ENCODE data around the gene ANO6.

The ANO6 gene

GRCh38 chr12:45343269-45344051 lies 127.6 kb downstream of the ANO6 start:
- no peak for TF ChIP-seq CTCF (IDR thresholded peaks at IDR 0.05; ENCODE audit: insufficient read depth, low read length, poor library complexity, severe bottlenecking)
- Histone ChIP-seq H3K27me3 (replicated peaks; ENCODE audit: control insufficient read depth, insufficient read depth, low read length) (no peaks in the 10 kb centered on the region), H3K36me3 (ENCODE audit: control insufficient read depth, insufficient read depth, low read length) (peaks cover 2% of the 10 kb centered on the region), H3K4me3 (replicated peaks; ENCODE audit: low read depth, low read length) (no peak overlapping the region)
- no peak for DNase-seq (ENCODE audit: extremely low read depth, insufficient read length)

- Histone ChIP-seq H3K4me3 (replicated peaks; ENCODE audit: low read depth, low read length) (no peak overlapping the region), H3K36me3 (ENCODE audit: control insufficient read depth, insufficient read depth, low read length) (peaks cover 4% of the 10 kb centered on the region), H3K27me3 (replicated peaks; ENCODE audit: control insufficient read depth, insufficient read depth, low read length) (no peaks in the 10 kb centered on the region)
- no peak for TF ChIP-seq CTCF (IDR thresholded peaks at IDR 0.05; ENCODE audit: insufficient read depth, low read length, poor library complexity, severe bottlenecking)
- no peak for DNase-seq (ENCODE audit: extremely low read depth, insufficient read length)
Observed at GRCh38 chr12:45348311-45348710, 132.4 kb downstream of the ANO6 start.

- no peak for DNase-seq (ENCODE audit: extremely low read depth, insufficient read length)
- Histone ChIP-seq H3K4me3 (replicated peaks; ENCODE audit: low read depth, low read length) (no peak overlapping the region), H3K36me3 (ENCODE audit: control insufficient read depth, insufficient read depth, low read length) (peaks cover 4% of the 10 kb centered on the region), H3K27me3 (replicated peaks; ENCODE audit: control insufficient read depth, insufficient read depth, low read length) (no peaks in the 10 kb centered on the region)
- TF ChIP-seq CTCF (IDR thresholded peaks at IDR 0.05; ENCODE audit: insufficient read depth, low read length, poor library complexity, severe bottlenecking) = no peak
Observed at GRCh38 chr12:45348986-45349385, 133.1 kb downstream of the ANO6 start.

- no peak for DNase-seq (ENCODE audit: extremely low read depth, insufficient read length)
- no peak for TF ChIP-seq CTCF (IDR thresholded peaks at IDR 0.05; ENCODE audit: insufficient read depth, low read length, poor library complexity, severe bottlenecking)
- Histone ChIP-seq H3K27me3 (replicated peaks; ENCODE audit: control insufficient read depth, insufficient read depth, low read length) (no peaks in the 10 kb centered on the region), H3K4me3 (replicated peaks; ENCODE audit: low read depth, low read length) (no peak overlapping the region), H3K36me3 (ENCODE audit: control insufficient read depth, insufficient read depth, low read length) (peaks cover 5% of the 10 kb centered on the region)
Observed at GRCh38 chr12:45349916-45350315, 134.0 kb downstream of the ANO6 start.

DNA sequence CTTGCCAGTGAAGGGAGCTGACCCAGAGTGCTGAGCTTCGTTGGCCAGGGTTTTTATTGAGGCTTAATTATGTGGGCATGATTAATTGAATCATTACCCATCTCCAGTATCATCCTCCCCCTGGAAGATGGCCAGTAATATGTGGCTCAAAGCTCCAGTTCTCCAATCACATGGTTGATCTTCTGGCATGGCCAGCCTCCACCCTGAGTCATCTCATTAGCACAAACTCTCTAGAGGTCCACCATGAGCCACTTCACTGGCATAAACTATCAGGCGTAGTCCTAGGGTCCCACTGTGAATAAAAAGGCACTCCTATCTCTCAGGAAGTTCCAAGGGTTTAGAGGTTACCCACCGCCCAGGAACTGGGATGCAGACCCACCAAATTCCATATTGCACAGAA lies 135.0 kb downstream of the ANO6 start:
- no peak for TF ChIP-seq CTCF (IDR thresholded peaks at IDR 0.05; ENCODE audit: insufficient read depth, low read length, poor library complexity, severe bottlenecking)
- no peaks in the 10 kb centered on the region for H3K27me3 ChIP-seq (replicated peaks; ENCODE audit: control insufficient read depth, insufficient read depth, low read length)
- peaks cover 5% of the 10 kb centered on the region for H3K36me3 ChIP-seq (ENCODE audit: control insufficient read depth, insufficient read depth, low read length)
- DNase-seq (ENCODE audit: extremely low read depth, insufficient read length) = no peak
- H3K4me3 ChIP-seq (replicated peaks; ENCODE audit: low read depth, low read length) = no peak overlapping the region
